ENCODE measurements around the gene MRM1. TPM values are rescaled to one million over a fixed set of nuclear protein-coding genes. Genes with fewer than 3 reads are reported as not detected.

MRM1 gene
- total RNA-seq, 4 donors from 2014 or later: 5.1 to 8.9 (median 5.9) TPM

- no peak for TF ChIP-seq CTCF (IDR thresholded peaks at IDR 0.05)
- H3K4me3 ChIP-seq (ENCODE audit: low read depth, poor library complexity, severe bottlenecking): no peak overlapping the region
- intact Hi-C loops (cut with DNase I; ENCODE audit: low total_unique reads): no loop called here
- WGBS, 2 donors: 78 to 82% methylated on average over 15 to 16 of the region's 16 CpGs
- DNase-seq (ENCODE audit: low spot score in 2 of 2): no peak
These were observed 15.0 kb downstream of the MRM1 start for GRCh38 chr17:36616061-36617029.

GRCh38 chr17:36617773-36618172 is 16.4 kb downstream of the MRM1 start:
- no peak for DNase-seq (ENCODE audit: low spot score in 2 of 2)
- intact Hi-C loops (cut with DNase I; ENCODE audit: low total_unique reads): no loop called here
- TF ChIP-seq POLR2A (IDR thresholded peaks at IDR 0.05) (no peak), CTCF (IDR thresholded peaks at IDR 0.05) (no peak)
- no peak overlapping the region for H3K4me3 ChIP-seq (ENCODE audit: low read depth, poor library complexity, severe bottlenecking)
- 80 to 87% methylated on average over 7 of the region's 7 CpGs for WGBS, 2 donors

- intact Hi-C loops (cut with DNase I; ENCODE audit: low total_unique reads): no loop called here
- 67 to 73% methylated on average over 3 of the region's 3 CpGs for whole genome bisulfite sequencing, 2 donors
- DNase-seq (ENCODE audit: low spot score in 2 of 2): no peak
- TF ChIP-seq POLR2A (IDR thresholded peaks at IDR 0.05) (no peak), CTCF (IDR thresholded peaks at IDR 0.05) (no peak)
- H3K4me3 ChIP-seq (ENCODE audit: low read depth, poor library complexity, severe bottlenecking): no peak overlapping the region
These were observed 21.9 kb downstream of the MRM1 start for GRCh38 chr17:36623281-36623680.

- 87 to 92% methylated on average over 7 of the region's 7 CpGs for WGBS, 2 donors
- intact Hi-C loops (cut with DNase I; ENCODE audit: low total_unique reads): no loop called here
- DNase-seq (ENCODE audit: low spot score in 2 of 2): no peak
- H3K4me3 ChIP-seq (ENCODE audit: low read depth, poor library complexity, severe bottlenecking): no peak overlapping the region
- TF ChIP-seq CTCF (IDR thresholded peaks at IDR 0.05) (no peak), POLR2A (IDR thresholded peaks at IDR 0.05) (no peak)
These were observed 23.8 kb downstream of the MRM1 start for GRCh38 chr17:36625188-36625587.

- TF ChIP-seq POLR2A (IDR thresholded peaks at IDR 0.05): no peak
- TF ChIP-seq CTCF (IDR thresholded peaks at IDR 0.05): no peak
- 77 to 80% methylated on average over 12 of the region's 12 CpGs for WGBS, 2 donors
- H3K4me3 ChIP-seq (ENCODE audit: low read depth, poor library complexity, severe bottlenecking): no peak overlapping the region
- DNase-seq (ENCODE audit: low spot score in 2 of 2): no peak
- intact Hi-C loops (cut with DNase I; ENCODE audit: low total_unique reads): no loop called here
These were observed 25.7 kb downstream of the MRM1 start for GRCh38 chr17:36627101-36627500.

All from lower leg skin (tissue), 4 donors.